ENCODE results near the gene TNFSF15. TPM values are rescaled to one million over a fixed set of nuclear protein-coding genes. Genes with fewer than 3 reads are reported as not detected.

TNFSF15 gene
- 0.26 to 0.40 TPM (median 0.31 TPM) in 5 replicates for total RNA-seq (2022; extraction: Qiagen RNA extraction; ENCODE audit: low read depth)

GRCh38 chr9:114805670-114806525, at the start of gene TNFSF15:
Gene TNFSF15 (minus strand): TSS chr9:114806039. CDS start chr9:114806012, 27 bp downstream.

Other genes starting within 250 kb of the TNFSF15 start
- 114 to 155 TPM (median 116 TPM) in 5 replicates for gene ATP6V1G1, start 218.3 kb downstream of the TNFSF15 start, total RNA-seq (2022; extraction: Qiagen RNA extraction; ENCODE audit: low read depth)
- 10.8 to 12.7 TPM (median 11.8 TPM) in 5 replicates for gene TMEM268, start 194.7 kb downstream of the TNFSF15 start, total RNA-seq (2022; extraction: Qiagen RNA extraction; ENCODE audit: low read depth)
- gene TEX53, start 148.2 kb downstream of the TNFSF15 start, total RNA-seq (2022; extraction: Qiagen RNA extraction; ENCODE audit: low read depth), result not detected in 5 replicates
- gene TEX48, start 123.8 kb downstream of the TNFSF15 start, total RNA-seq (2022; extraction: Qiagen RNA extraction; ENCODE audit: low read depth), result not detected in 5 replicates
- gene TNFSF8, start 124.6 kb upstream of the TNFSF15 start, total RNA-seq (2022; extraction: Qiagen RNA extraction; ENCODE audit: low read depth), result 0.22 TPM in 1 of 5 replicates, not detected in the others

Measured in A549 treated with RU486 at 1 μM for 4 hours (cell line).